NB4 (cell line): ENCODE measurements around the gene RERE.

Source experiments
- DNase-seq: peaks from one replicate; pipeline ENCODE4 v3.0.0; 2010; ENCODE audit warnings: low read depth
- H3K4me3 ChIP-seq: one replicate; pipeline ENCODE4 v1.5.1; 2011; ENCODE audit warnings: mild to moderate bottlenecking, low read depth, low read length, moderate library complexity
- CTCF ChIP-seq: IDR thresholded peaks from one replicate; pipeline ENCODE4 v1.5.1; 2012; ENCODE audit warnings: low read depth, low read length
- MAX ChIP-seq: IDR thresholded peaks from 2 replicates; pipeline ENCODE4 v1.6.1; 2011; ENCODE audit warnings: low read depth, low read length
- MYC ChIP-seq: IDR thresholded peaks from 2 replicates; pipeline ENCODE4 v1.6.1; 2011; ENCODE audit warnings: low read depth, low read length
- POLR2A ChIP-seq: IDR thresholded peaks from 2 replicates; pipeline ENCODE4 v1.6.1; 2011; ENCODE audit warnings: mild to moderate bottlenecking; ENCODE audit not compliant: insufficient read length; ENCODE audit errors: extremely low read depth

The RERE gene

GRCh38 chr1:8740034-8740449 lies 77.4 kb downstream of the RERE start:
- TF ChIP-seq POLR2A = no peak
- no peak for TF ChIP-seq MYC
- no peak for TF ChIP-seq MAX
- no peak for TF ChIP-seq CTCF
- DNase-seq = no peak

DNA sequence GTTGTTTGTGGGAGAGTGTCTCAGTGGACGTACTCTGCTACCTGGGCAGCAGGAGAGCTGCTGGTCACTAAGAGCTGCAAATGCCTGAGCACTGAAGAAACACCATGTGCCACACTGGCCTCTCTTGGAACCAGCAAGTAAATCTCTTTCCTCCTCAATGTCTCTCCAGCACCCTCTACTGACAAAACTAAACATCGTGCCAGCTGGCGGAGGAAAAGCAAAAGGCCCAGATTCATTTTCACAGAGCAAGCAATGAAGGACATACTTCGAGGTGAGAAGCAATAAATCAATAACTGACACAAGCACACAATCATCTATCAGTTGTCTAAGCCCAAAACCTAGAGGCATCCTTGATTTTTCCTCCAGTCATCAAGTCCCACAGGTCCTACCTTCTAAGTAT lies 78.1 kb downstream of the RERE start:
- H3K4me3 ChIP-seq = no peak overlapping the region
- peak; percentile 28 for DNase-seq
- peak; percentile 9 for TF ChIP-seq CTCF
- no peak for TF ChIP-seq MYC

More at GRCh38 chr1:8740034-8740449, 77.4 kb downstream of the RERE start:
- no peak overlapping the region for H3K4me3 ChIP-seq

- DNase-seq = no peak
- no peak overlapping the region for H3K4me3 ChIP-seq
- TF ChIP-seq POLR2A (no peak), MAX (no peak), CTCF (no peak), MYC (no peak)
Observed at GRCh38 chr1:8736927-8737326, 80.5 kb downstream of the RERE start.

DNA sequence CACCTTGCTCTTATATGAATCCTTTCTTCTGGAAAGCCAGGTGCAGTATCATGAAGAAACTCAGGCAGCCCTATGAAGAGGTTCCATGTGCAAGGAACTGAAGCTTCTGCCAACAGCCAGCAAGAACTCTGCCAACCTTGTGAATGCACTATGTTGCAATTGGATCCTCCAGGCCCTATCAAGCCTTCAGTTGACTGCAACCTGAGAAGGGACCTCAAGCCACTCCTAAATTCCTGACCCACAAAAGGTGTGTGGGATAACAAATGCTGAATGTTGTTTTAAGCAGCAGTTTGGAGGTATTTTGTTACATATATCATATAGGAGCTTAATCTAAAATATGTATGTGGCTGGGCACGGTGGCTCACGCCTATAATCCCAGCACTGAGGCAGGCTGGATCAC lies 84.0 kb downstream of the RERE start:
- no peak for DNase-seq
- no peak for TF ChIP-seq MAX
- TF ChIP-seq CTCF = no peak
- no peak for TF ChIP-seq POLR2A
- TF ChIP-seq MYC = no peak
- H3K4me3 ChIP-seq = no peak overlapping the region

DNA sequence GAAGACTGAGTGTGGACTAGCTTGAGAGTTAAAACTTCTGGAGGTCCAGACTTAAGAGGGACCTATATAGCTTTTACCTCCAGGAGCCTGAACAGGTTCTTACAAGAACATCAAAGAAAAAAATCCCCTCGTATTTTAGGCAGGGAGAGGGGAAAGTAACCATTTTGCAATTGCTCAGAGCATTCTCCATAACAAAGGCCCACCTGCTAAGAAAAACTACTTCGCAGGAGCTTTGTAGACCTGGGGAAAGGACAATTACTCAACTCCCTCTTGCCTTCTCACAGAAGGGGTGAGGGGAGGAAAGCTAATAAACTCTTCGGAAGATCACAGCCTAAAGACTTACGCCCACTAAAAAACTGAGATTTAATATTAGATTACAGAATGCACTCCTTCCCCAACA lies 86.3 kb downstream of the RERE start:
- no peak for TF ChIP-seq MAX
- TF ChIP-seq MYC = no peak
- no peak overlapping the region for H3K4me3 ChIP-seq
- no peak for DNase-seq

DNA sequence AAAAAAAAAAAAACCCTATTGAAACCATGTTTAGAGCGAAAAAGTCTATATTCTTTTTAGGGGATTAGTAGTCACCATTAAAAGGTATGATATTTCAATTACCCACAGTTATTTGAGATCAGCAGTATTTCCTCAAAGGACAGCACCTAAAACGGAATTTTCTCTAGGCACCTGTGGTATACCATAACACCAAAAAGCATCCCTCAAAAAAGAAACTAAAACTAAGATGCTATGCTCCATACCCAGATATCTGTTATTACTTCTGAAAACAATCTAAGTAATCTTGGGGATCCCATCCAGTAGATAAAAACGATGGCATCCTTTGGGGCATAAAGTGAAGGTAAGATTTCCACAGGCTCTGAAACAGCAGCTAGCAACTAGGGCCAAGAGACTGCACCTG lies 89.0 kb downstream of the RERE start:
- no peak for DNase-seq
- TF ChIP-seq MYC = no peak
- no peak for TF ChIP-seq CTCF
- no peak for TF ChIP-seq MAX

More for the DNA sequence above, 89.0 kb downstream of the RERE start:
- no peak overlapping the region for H3K4me3 ChIP-seq
